ENCODE results near the gene ZNF418. TPM values are rescaled to one million over a fixed set of nuclear protein-coding genes. Genes with fewer than 3 reads are reported as not detected.
"Not testable (repeated sequence)": the region's sequence is repeated elsewhere in the genome, so short reads cannot be mapped to it uniquely, and the experiment has no call there.

Gene ZNF418
- total RNA-seq, 4 donors from 2014 or later = 1.9 to 6.4 (median 4.0) TPM

DNA sequence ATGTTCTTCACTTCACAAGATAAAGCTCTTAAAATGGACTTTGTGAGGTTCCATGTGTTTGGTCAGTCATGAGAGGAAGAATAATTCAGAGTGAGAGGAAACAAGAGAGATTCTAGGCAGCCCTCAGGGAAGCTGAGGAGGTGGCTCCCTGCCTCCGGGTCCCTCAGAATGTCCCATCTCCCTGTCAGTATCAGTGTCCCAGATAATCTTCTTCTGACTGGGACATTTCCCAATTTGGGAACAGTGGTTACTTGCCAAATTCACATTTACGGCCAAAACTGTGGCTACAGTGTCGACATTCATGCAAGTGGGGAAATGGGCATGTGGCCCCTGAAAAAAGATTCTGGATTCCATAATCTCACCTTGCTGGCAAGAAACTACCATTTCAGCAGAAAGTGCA, 27.8 kb downstream of the ZNF418 start:
- no peaks in the 10 kb centered on the region for H3K27me3 ChIP-seq
- in situ Hi-C loops (cut with MboI; ENCODE audit: low pct_ligation_motif_present in 1 of 4, low pct_unique_long_range_greater_than_20kb in 1 of 4, low sequenced_read_pairs in 3 of 4) (loop anchor here in 1 of 4 donors (25.0 kb wide), 1 partner anchor 170 kb away; the partner anchor contains the start of genes ZNF671 and ZNF776), intact Hi-C loops (cut with DNase I; ENCODE audit: low total_unique reads) (no loop called here)
- no peak for DNase-seq
- H3K36me3 ChIP-seq = peaks cover 0 to 43% (median 17%) of the 10 kb centered on the region in 4 donors
- H3K4me1 ChIP-seq = peaks cover 0 to under 1% (median 0%) of the 10 kb centered on the region in 4 donors
- 92 to 100% methylated on average over 2 to 3 of the region's 3 CpGs for WGBS, 2 donors (ENCODE audit: low coverage in 1 of 2)
- no peak overlapping the region for H3K4me3 ChIP-seq
- no peak for TF ChIP-seq POLR2AphosphoS5 (IDR thresholded peaks at IDR 0.05)
- TF ChIP-seq, protein P1, sequence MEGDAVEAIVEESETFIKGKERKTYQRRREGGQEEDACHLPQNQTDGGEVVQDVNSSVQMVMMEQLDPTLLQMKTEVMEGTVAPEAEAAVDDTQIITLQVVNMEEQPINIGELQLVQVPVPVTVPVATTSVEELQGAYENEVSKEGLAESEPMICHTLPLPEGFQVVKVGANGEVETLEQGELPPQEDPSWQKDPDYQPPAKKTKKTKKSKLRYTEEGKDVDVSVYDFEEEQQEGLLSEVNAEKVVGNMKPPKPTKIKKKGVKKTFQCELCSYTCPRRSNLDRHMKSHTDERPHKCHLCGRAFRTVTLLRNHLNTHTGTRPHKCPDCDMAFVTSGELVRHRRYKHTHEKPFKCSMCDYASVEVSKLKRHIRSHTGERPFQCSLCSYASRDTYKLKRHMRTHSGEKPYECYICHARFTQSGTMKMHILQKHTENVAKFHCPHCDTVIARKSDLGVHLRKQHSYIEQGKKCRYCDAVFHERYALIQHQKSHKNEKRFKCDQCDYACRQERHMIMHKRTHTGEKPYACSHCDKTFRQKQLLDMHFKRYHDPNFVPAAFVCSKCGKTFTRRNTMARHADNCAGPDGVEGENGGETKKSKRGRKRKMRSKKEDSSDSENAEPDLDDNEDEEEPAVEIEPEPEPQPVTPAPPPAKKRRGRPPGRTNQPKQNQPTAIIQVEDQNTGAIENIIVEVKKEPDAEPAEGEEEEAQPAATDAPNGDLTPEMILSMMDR (IDR thresholded peaks at IDR 0.05) = no peak
- no peak for TF ChIP-seq EP300 (IDR thresholded peaks at IDR 0.05; ENCODE audit: low read depth)
- no peak for TF ChIP-seq POLR2A (IDR thresholded peaks at IDR 0.05)
- H3K9me3 ChIP-seq = peaks cover 13 to 26% of the 10 kb centered on the region in 2 donors
- no peak overlapping the region for H3K27ac ChIP-seq

DNA sequence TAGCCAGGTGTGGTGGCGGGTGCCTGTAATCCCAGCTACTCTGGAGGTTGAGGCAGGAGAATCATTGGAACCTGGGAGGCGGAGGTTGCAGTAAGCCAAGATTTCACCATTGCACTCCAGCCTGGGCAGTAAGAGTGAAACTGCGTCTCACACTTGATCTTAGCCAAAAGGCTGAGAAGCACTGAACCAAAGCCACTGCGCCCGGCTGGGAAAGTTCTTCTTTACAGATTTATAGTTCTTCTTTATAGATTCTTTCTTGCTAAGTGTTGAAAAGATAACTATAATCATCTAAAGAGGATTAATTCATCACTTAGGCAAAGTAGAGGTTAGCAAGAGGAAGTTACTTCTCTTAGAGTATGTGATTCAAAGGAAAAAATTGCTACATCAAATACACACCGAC, 29.9 kb downstream of the ZNF418 start:
- H3K9me3 ChIP-seq = peaks cover 10 to 21% of the 10 kb centered on the region in 2 donors
- intact Hi-C loops (cut with DNase I; ENCODE audit: low total_unique reads) (no loop called here), in situ Hi-C loops (cut with MboI; ENCODE audit: low pct_ligation_motif_present in 1 of 4, low pct_unique_long_range_greater_than_20kb in 1 of 4, low sequenced_read_pairs in 3 of 4) (loop anchor here in 1 of 4 donors (25.0 kb wide), 1 partner anchor 168 kb away; the partner anchor contains the start of genes ZNF671 and ZNF776)

DNA sequence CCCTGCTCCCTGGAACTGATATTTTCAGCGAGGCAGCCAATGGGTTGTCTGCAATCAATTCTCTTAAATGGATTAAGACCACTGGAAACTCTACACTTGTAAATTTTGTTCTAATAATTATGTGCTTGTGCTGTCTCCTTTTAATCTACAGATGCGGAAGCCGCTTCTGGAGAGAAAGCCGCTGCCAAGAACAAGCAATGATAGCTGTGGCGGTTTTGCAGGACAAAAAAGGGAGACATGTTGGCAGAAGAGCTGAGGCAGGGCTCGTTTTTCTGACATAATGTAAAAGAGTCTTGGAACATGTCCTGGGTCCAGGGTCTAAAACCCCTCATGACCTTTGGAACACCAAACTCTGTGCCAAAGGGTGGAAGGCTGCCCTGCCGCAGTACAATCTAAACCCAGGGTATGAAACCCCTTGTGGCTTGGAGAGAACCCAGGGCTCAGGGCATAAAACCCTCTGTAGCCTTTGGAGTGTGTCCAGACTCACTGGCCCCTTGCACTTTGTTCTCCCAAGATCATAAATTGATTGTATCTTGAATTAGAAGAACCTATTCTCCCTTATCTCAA, 31.5 kb downstream of the ZNF418 start:
- Histone ChIP-seq H3K27ac (peak overlapping the region in 1 of 4 donors; percentile 31), H3K36me3 (peaks cover 0 to 18% (median 8%) of the 10 kb centered on the region in 4 donors), H3K9me3 (peaks cover 7 to 12% of the 10 kb centered on the region in 2 donors), H3K27me3 (no peaks in the 10 kb centered on the region), H3K4me1 (peaks cover 0 to 6% (median 0%) of the 10 kb centered on the region in 4 donors), H3K4me3 (no peak overlapping the region)
- intact Hi-C loops (cut with DNase I; ENCODE audit: low total_unique reads) = no loop called here
- TF ChIP-seq, protein P1 (IDR thresholded peaks at IDR 0.05) = peak in 1 of 5 experiments; percentile 3
- TF ChIP-seq EP300 (IDR thresholded peaks at IDR 0.05; ENCODE audit: low read depth) = no peak
- in situ Hi-C loops (cut with MboI; ENCODE audit: low pct_ligation_motif_present in 1 of 4, low pct_unique_long_range_greater_than_20kb in 1 of 4, low sequenced_read_pairs in 3 of 4) = loop anchor here in 1 of 4 donors (25.0 kb wide), 1 partner anchor 166 kb away; the partner anchor contains the start of genes ZNF671 and ZNF776
- DNase-seq = no peak
- 55 to 70% methylated on average over 6 to 7 of the region's 7 CpGs for WGBS, 2 donors (ENCODE audit: low coverage in 1 of 2)

More for the DNA sequence above, 29.9 kb downstream of the ZNF418 start:
- no peak for DNase-seq
- TF ChIP-seq POLR2AphosphoS5 (IDR thresholded peaks at IDR 0.05) (no peak), POLR2A (IDR thresholded peaks at IDR 0.05) (no peak), EP300 (IDR thresholded peaks at IDR 0.05; ENCODE audit: low read depth) (no peak)
- TF ChIP-seq, protein P1 (IDR thresholded peaks at IDR 0.05) = no peak
- 79 to 85% methylated on average over 6 of the region's 6 CpGs for WGBS, 2 donors (ENCODE audit: low coverage in 1 of 2)
- no peak overlapping the region for H3K27ac ChIP-seq
- no peak overlapping the region for H3K4me3 ChIP-seq
- peaks cover 0 to 24% (median 11%) of the 10 kb centered on the region in 4 donors for H3K36me3 ChIP-seq
- peaks cover 0 to 6% (median 0%) of the 10 kb centered on the region in 4 donors for H3K4me1 ChIP-seq
- H3K27me3 ChIP-seq = no peaks in the 10 kb centered on the region

DNA sequence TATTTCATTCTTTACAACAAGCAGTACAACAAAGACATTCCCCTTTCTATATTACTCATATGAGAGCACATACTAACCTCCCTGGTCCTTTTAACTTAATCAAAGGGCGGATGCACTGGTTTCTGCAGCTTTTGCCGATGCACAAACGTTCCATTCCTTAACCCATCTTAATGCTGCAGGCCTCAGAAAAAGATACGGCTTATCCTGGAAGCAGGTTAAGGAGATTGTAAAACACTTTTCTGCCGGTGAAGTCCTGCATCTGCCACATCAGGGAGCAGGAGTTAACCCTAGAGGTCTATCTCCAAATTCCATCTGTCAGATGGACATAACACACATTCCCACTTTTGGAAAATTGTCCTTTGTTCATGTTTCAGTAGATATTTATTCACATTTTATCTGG, 34.9 kb downstream of the ZNF418 start:
- Histone ChIP-seq H3K4me3 (no peak overlapping the region), H3K27ac (no peak overlapping the region), H3K36me3 (no peaks in the 10 kb centered on the region), H3K9me3 (peaks cover 0 to 4% of the 10 kb centered on the region in 2 donors), H3K27me3 (no peaks in the 10 kb centered on the region), H3K4me1 (peaks cover 0 to 6% (median 0%) of the 10 kb centered on the region in 4 donors)
- in situ Hi-C loops (cut with MboI; ENCODE audit: low pct_ligation_motif_present in 1 of 4, low pct_unique_long_range_greater_than_20kb in 1 of 4, low sequenced_read_pairs in 3 of 4) = loop anchor here in 1 of 4 donors (25.0 kb wide), 1 partner anchor 163 kb away; the partner anchor contains the start of genes ZNF671 and ZNF776
- TF ChIP-seq POLR2A (IDR thresholded peaks at IDR 0.05) (no peak), EP300 (IDR thresholded peaks at IDR 0.05; ENCODE audit: low read depth) (no peak), POLR2AphosphoS5 (IDR thresholded peaks at IDR 0.05) (no peak)
- no peak for DNase-seq
- intact Hi-C loops (cut with DNase I; ENCODE audit: low total_unique reads) = no loop called here
- 67 to 79% methylated on average over 2 to 5 of the region's 5 CpGs for WGBS, 2 donors (ENCODE audit: low coverage in 1 of 2)

DNA sequence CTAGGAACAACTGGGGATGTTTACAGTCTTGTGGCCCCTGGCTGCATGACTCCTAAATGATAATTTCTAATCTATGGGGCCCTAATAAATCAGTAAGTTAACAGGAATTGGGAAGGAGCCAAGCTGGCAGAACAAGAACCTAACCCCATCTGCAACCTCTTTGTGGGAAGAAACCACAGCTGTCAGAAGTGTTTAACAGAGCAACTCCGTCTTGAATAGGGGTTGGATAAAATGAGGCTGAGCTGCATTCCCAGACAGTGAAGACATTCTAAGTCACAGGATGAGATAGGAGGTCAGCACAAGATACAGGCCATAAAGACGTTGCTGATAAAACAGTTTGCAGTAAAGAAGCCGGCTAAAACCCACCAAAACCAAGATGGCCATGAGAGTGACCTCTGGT, 44.5 kb downstream of the ZNF418 start:
- H3K27ac ChIP-seq; H3K36me3 ChIP-seq; intact Hi-C loops (cut with DNase I; ENCODE audit: low total_unique reads); DNase-seq; H3K27me3 ChIP-seq; H3K4me3 ChIP-seq; in situ Hi-C loops (cut with MboI; ENCODE audit: low pct_ligation_motif_present in 1 of 4, low pct_unique_long_range_greater_than_20kb in 1 of 4, low sequenced_read_pairs in 3 of 4): not testable (repeated sequence)
- Histone ChIP-seq H3K9me3 (peaks cover 0 to 15% of the 10 kb centered on the region in 2 donors), H3K4me1 (peaks cover 0 to 21% (median 10%) of the 10 kb centered on the region in 4 donors)
- WGBS, 2 donors (ENCODE audit: low coverage in 1 of 2) = 57 to 79% methylated on average over 1 to 3 of the region's 3 CpGs

All from transverse colon (tissue), 4 donors.